ENCODE measurements around the gene KNDC1. TPM values are rescaled to one million over a fixed set of nuclear protein-coding genes. Genes with fewer than 3 reads are reported as not detected.

The KNDC1 gene
- total and polyA plus RNA-seq, 2 donors (not counting 1 experiment from before 2014, with no cell fraction given) = 0.17 to 0.45 TPM

- ATAC-seq (ENCODE audit: low read depth) = no peak
- Histone ChIP-seq H3K79me2 (ENCODE audit: control insufficient read depth, insufficient read depth, low read length) (no peaks in the 10 kb centered on the region), H2AFZ (ENCODE audit: insufficient read depth, low read depth, low read length, poor library complexity, severe bottlenecking) (no peak overlapping the region), H4K20me1 (ENCODE audit: control insufficient read depth, insufficient read depth, low read length, poor library complexity, severe bottlenecking) (no peaks in the 10 kb centered on the region), H3K4me2 (replicated peaks; ENCODE audit: low read depth, low read length, poor library complexity, severe bottlenecking) (no peak overlapping the region), H3K4me1 (ENCODE audit: control insufficient read depth in 2 of 2, insufficient read depth in 2 of 2, low read length in 2 of 2) (no peaks in the 10 kb centered on the region), H3K27me3 (replicated peaks in 1 of 4; ENCODE audit: control extremely low read depth in 1 of 4, control insufficient read depth in 3 of 4, insufficient read depth in 4 of 4, low read length in 3 of 4) (no peaks in the 10 kb centered on the region), H3K9me3 (ENCODE audit: control extremely low read depth in 1 of 3, control insufficient read depth in 2 of 3, insufficient read depth in 1 of 3, low read length in 2 of 3) (peaks cover 0 to 3% (median 0%) of the 10 kb centered on the region in 3 donors), H3K36me3 (replicated peaks in 1 of 2; ENCODE audit: control extremely low read depth in 1 of 2, control insufficient read depth in 1 of 2, extremely low read depth in 1 of 2, insufficient read depth in 2 of 2, low read length in 1 of 2) (no peaks in the 10 kb centered on the region), H3K4me3 (ENCODE audit: control extremely low read depth in 1 of 5, extremely low read depth in 1 of 5, insufficient read depth in 1 of 5, low read depth in 2 of 5, low read length in 4 of 5) (no peak overlapping the region), H3K9ac (ENCODE audit: low read length) (no peak overlapping the region), H3K27ac (ENCODE audit: low read length in 2 of 2) (no peak overlapping the region)
- TF ChIP-seq, protein P1, sequence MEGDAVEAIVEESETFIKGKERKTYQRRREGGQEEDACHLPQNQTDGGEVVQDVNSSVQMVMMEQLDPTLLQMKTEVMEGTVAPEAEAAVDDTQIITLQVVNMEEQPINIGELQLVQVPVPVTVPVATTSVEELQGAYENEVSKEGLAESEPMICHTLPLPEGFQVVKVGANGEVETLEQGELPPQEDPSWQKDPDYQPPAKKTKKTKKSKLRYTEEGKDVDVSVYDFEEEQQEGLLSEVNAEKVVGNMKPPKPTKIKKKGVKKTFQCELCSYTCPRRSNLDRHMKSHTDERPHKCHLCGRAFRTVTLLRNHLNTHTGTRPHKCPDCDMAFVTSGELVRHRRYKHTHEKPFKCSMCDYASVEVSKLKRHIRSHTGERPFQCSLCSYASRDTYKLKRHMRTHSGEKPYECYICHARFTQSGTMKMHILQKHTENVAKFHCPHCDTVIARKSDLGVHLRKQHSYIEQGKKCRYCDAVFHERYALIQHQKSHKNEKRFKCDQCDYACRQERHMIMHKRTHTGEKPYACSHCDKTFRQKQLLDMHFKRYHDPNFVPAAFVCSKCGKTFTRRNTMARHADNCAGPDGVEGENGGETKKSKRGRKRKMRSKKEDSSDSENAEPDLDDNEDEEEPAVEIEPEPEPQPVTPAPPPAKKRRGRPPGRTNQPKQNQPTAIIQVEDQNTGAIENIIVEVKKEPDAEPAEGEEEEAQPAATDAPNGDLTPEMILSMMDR (IDR thresholded peaks at IDR 0.05) = no peak
- TF ChIP-seq EZH2 (IDR thresholded peaks at IDR 0.05; ENCODE audit: borderline replicate concordance, insufficient read depth, low read depth, low read length, poor library complexity, severe bottlenecking) = no peak
- POLR2A ChIA-PET = no interaction called here
- DNase-seq = no peak
- Mint-ChIP-seq H3K27ac (no peak overlapping the region), H3K4me1 (no peaks in the 10 kb centered on the region), H3K9me3 (ENCODE audit: insufficient read depth) (no peaks in the 10 kb centered on the region), H3K4me3 (no peak overlapping the region), H3K27me3 (no peaks in the 10 kb centered on the region)
- 88% methylated on average over 22 of the region's 23 CpGs for WGBS (ENCODE audit: insufficient coverage)
- CTCF ChIA-PET = no interaction called here
- intact Hi-C loops (cut with micrococcal nuclease) = no loop called here
Measured at GRCh38 chr10:133205146-133205545, 45.1 kb downstream of the KNDC1 start.

GRCh38 chr10:133206356-133207040 is 46.5 kb downstream of the KNDC1 start:
- DNase-seq (no peak), ATAC-seq (ENCODE audit: low read depth) (no peak)
- Histone ChIP-seq H3K4me2 (replicated peaks; ENCODE audit: low read depth, low read length, poor library complexity, severe bottlenecking) (no peak overlapping the region), H3K4me1 (ENCODE audit: control insufficient read depth in 2 of 2, insufficient read depth in 2 of 2, low read length in 2 of 2) (no peaks in the 10 kb centered on the region), H3K79me2 (ENCODE audit: control insufficient read depth, insufficient read depth, low read length) (no peaks in the 10 kb centered on the region), H3K27ac (ENCODE audit: low read length in 2 of 2) (no peak overlapping the region), H3K9me3 (ENCODE audit: control extremely low read depth in 1 of 3, control insufficient read depth in 2 of 3, insufficient read depth in 1 of 3, low read length in 2 of 3) (peaks cover 0 to 3% (median 0%) of the 10 kb centered on the region in 3 donors), H3K9ac (ENCODE audit: low read length) (no peak overlapping the region), H3K4me3 (ENCODE audit: control extremely low read depth in 1 of 5, extremely low read depth in 1 of 5, insufficient read depth in 1 of 5, low read depth in 2 of 5, low read length in 4 of 5) (no peak overlapping the region), H3K27me3 (replicated peaks in 1 of 4; ENCODE audit: control extremely low read depth in 1 of 4, control insufficient read depth in 3 of 4, insufficient read depth in 4 of 4, low read length in 3 of 4) (no peaks in the 10 kb centered on the region), H3K36me3 (replicated peaks in 1 of 2; ENCODE audit: control extremely low read depth in 1 of 2, control insufficient read depth in 1 of 2, extremely low read depth in 1 of 2, insufficient read depth in 2 of 2, low read length in 1 of 2) (no peaks in the 10 kb centered on the region), H2AFZ (ENCODE audit: insufficient read depth, low read depth, low read length, poor library complexity, severe bottlenecking) (no peak overlapping the region), H4K20me1 (ENCODE audit: control insufficient read depth, insufficient read depth, low read length, poor library complexity, severe bottlenecking) (no peaks in the 10 kb centered on the region)
- Mint-ChIP-seq H3K4me3 (no peak overlapping the region), H3K27ac (no peak overlapping the region), H3K9me3 (ENCODE audit: insufficient read depth) (no peaks in the 10 kb centered on the region), H3K4me1 (no peaks in the 10 kb centered on the region), H3K27me3 (no peaks in the 10 kb centered on the region)
- TF ChIP-seq EZH2 (IDR thresholded peaks at IDR 0.05; ENCODE audit: borderline replicate concordance, insufficient read depth, low read depth, low read length, poor library complexity, severe bottlenecking) = no peak
- TF ChIP-seq, protein P1 (IDR thresholded peaks at IDR 0.05) = no peak
- intact Hi-C loops (cut with micrococcal nuclease) = no loop called here
- 92% methylated on average over 14 of the region's 17 CpGs for WGBS (ENCODE audit: insufficient coverage)
- CTCF ChIA-PET = no interaction called here
- POLR2A ChIA-PET = no interaction called here
